Measurements from ENCODE around the gene SYT8. TPM values are rescaled to one million over a fixed set of nuclear protein-coding genes. Genes with fewer than 3 reads are reported as not detected.

Gene SYT8
- total RNA-seq, 1 donor from 2014 or later, result not detected

GRCh38 chr11:1840780-1841480 lies 6.1 kb downstream of the SYT8 start:
- intact Hi-C loops (cut with DNase I), result loop anchor here (2.0 kb wide), 1 partner anchor 76 kb away; no protein-coding TSS in a partner anchor
- DNase-seq (ENCODE audit: missing footprints), result peak; percentile 46

GRCh38 chr11:1841511-1842148 lies 6.8 kb downstream of the SYT8 start:
- ATAC-seq, result no peak
- DNase-seq (ENCODE audit: missing footprints), result peak; percentile 65
- intact Hi-C loops (cut with DNase I), result loop anchor here (2.0 kb wide), 1 partner anchor 75 kb away; no protein-coding TSS in a partner anchor

More at GRCh38 chr11:1840780-1841480, 6.1 kb downstream of the SYT8 start:
- ATAC-seq, result no peak

GRCh38 chr11:1842149-1843097 lies 7.6 kb downstream of the SYT8 start:
- peak; percentile 79 for ATAC-seq
- intact Hi-C loops (cut with DNase I), result no loop called here
- peak; percentile 79 for DNase-seq (ENCODE audit: missing footprints)

- DNase-seq (ENCODE audit: missing footprints) (peak; percentile 23), ATAC-seq (no peak)
- intact Hi-C loops (cut with DNase I), result no loop called here
Measured at GRCh38 chr11:1843098-1843473, 8.3 kb downstream of the SYT8 start.

GRCh38 chr11:1843796-1844195 lies 9.0 kb downstream of the SYT8 start:
- intact Hi-C loops (cut with DNase I), result no loop called here
- ATAC-seq (no peak), DNase-seq (ENCODE audit: missing footprints) (no peak)

- ATAC-seq (peak; percentile 47), DNase-seq (ENCODE audit: missing footprints) (peak; percentile 90)
- intact Hi-C loops (cut with DNase I), result no loop called here
Measured at GRCh38 chr11:1844221-1845094, 9.7 kb downstream of the SYT8 start.

- ATAC-seq (no peak), DNase-seq (ENCODE audit: missing footprints) (no peak)
- intact Hi-C loops (cut with DNase I), result no loop called here
Measured at GRCh38 chr11:1845095-1845429, 10.3 kb downstream of the SYT8 start.

GRCh38 chr11:1845561-1846452 lies 11.0 kb downstream of the SYT8 start:
- DNase-seq (ENCODE audit: missing footprints) (no peak), ATAC-seq (no peak)
- intact Hi-C loops (cut with DNase I), result no loop called here

GRCh38 chr11:1846453-1846932 lies 11.7 kb downstream of the SYT8 start:
- DNase-seq (ENCODE audit: missing footprints), result no peak
- no peak for ATAC-seq
- intact Hi-C loops (cut with DNase I), result no loop called here

- DNase-seq (ENCODE audit: missing footprints), result no peak
- intact Hi-C loops (cut with DNase I), result no loop called here
Measured at GRCh38 chr11:1847006-1847735, 12.4 kb downstream of the SYT8 start.

GRCh38 chr11:1847926-1848639 lies 13.3 kb downstream of the SYT8 start:
- intact Hi-C loops (cut with DNase I), result no loop called here
- DNase-seq (ENCODE audit: missing footprints) (no peak), ATAC-seq (no peak)

More at GRCh38 chr11:1847006-1847735, 12.4 kb downstream of the SYT8 start:
- ATAC-seq, result no peak

GRCh38 chr11:1848640-1849430 lies 14.0 kb downstream of the SYT8 start:
- intact Hi-C loops (cut with DNase I), result no loop called here
- no peak for DNase-seq (ENCODE audit: missing footprints)
- ATAC-seq, result no peak

GRCh38 chr11:1851468-1852180 lies 16.8 kb downstream of the SYT8 start:
- intact Hi-C loops (cut with DNase I), result no loop called here
- DNase-seq (ENCODE audit: missing footprints) (no peak), ATAC-seq (no peak)

- no peak for DNase-seq (ENCODE audit: missing footprints)
- intact Hi-C loops (cut with DNase I), result no loop called here
- no peak for ATAC-seq
Measured at GRCh38 chr11:1852271-1852876, 17.6 kb downstream of the SYT8 start.

Data from Right ventricle myocardium inferior (tissue), 1 donor.